H1 (cell line): ENCODE results near the gene RBM20. TPM values are rescaled to one million over a fixed set of nuclear protein-coding genes. Genes with fewer than 3 reads are reported as not detected.

Experiments used
- CTCF ChIA-PET: fragments of 300-600 bp; sonication (Branson Sonifier 250); formaldehyde crosslinking; loops from one replicate; lab custom pipeline; 2021; ENCODE audit not compliant: partially characterized antibody; lab: Charles Lee
- POLR2A ChIA-PET: fragments of 300-600 bp; sonication (Branson Sonifier 250); formaldehyde crosslinking; loops from one replicate; lab custom pipeline; 2021; ENCODE audit warnings: inconsistent platforms; ENCODE audit not compliant: partially characterized antibody; lab: Charles Lee
- DNase-seq, 2 experiments: peaks; one replicate each; pipeline versions ENCODE4 v3.0.0 to v3.0.0-alpha.2; 2010 to 2022; ENCODE audit warnings: low spot score in 2 of 2, low read depth in 1 of 2, mixed read lengths in 1 of 2
- FAIRE-seq: peaks from 2 replicates; lab custom pipeline; 2011; peaks lifted over from hg19 to GRCh38; lab: Jason Lieb, UNC
- H2AFZ ChIP-seq: 2 replicates; pipeline ENCODE4 v1.8.1; 2012; ENCODE audit warnings: low read length, inconsistent platforms
- H2AK5ac ChIP-seq: 2 replicates; pipeline ENCODE4 v1.6.1; 2013; ENCODE audit warnings: low read depth, low read length
- H2BK120ac ChIP-seq: replicated peaks from 2 replicates; pipeline ENCODE3; 2013; ENCODE audit warnings: low read depth, low read length, inconsistent platforms
- H2BK12ac ChIP-seq: 2 replicates; pipeline ENCODE4 v1.6.1; 2013; ENCODE audit warnings: low read depth, low read length
- H2BK15ac ChIP-seq: 2 replicates; pipeline ENCODE4 v1.6.1; 2013; ENCODE audit warnings: low read length
- H2BK20ac ChIP-seq: 2 replicates; pipeline ENCODE4 v1.6.1; 2013; ENCODE audit warnings: low read length
- H2BK5ac ChIP-seq: 2 replicates; pipeline ENCODE4 v1.6.1; 2013; ENCODE audit warnings: low read depth, low read length
- H3K14ac ChIP-seq: 2 replicates; pipeline ENCODE4 v1.6.1; 2013; ENCODE audit warnings: inconsistent platforms; ENCODE audit not compliant: insufficient read length
- H3K18ac ChIP-seq: 2 replicates; pipeline ENCODE4 v1.6.1; 2013; ENCODE audit warnings: low read length; ENCODE audit errors: extremely low read depth
- H3K23ac ChIP-seq: 2 replicates; pipeline ENCODE4 v1.6.1; 2013; ENCODE audit warnings: inconsistent platforms; ENCODE audit not compliant: insufficient read length
- H3K23me2 ChIP-seq: 2 replicates; pipeline ENCODE4 v1.6.1; 2013; ENCODE audit warnings: low read depth, low read length
- H3K27ac ChIP-seq: 2 replicates; pipeline ENCODE4 v1.6.1; 2011; ENCODE audit warnings: low read depth, low read length, inconsistent platforms
- H3K27me3 ChIP-seq, 4 experiments: replicated peaks in 1 of 4; 1 replicate in 1 of 4; 2 replicates in 3 of 4; pipeline versions ENCODE4 v1.6.1 to v1.8.1; 2011 to 2013; ENCODE audit warnings: low read length in 3 of 4, mild to moderate bottlenecking in 3 of 4, inconsistent platforms in 2 of 4, mixed read lengths in 2 of 4, moderate library complexity in 1 of 4; ENCODE audit not compliant: control insufficient read depth in 3 of 4, insufficient read depth in 3 of 4; ENCODE audit errors: extremely low read depth in 1 of 4
- H3K36me3 ChIP-seq, 4 experiments: 2 replicates each; pipeline versions ENCODE4 v1.6.1 to v1.8.1; 2011 to 2013; ENCODE audit warnings: mild to moderate bottlenecking in 4 of 4, low read length in 3 of 4, moderate library complexity in 2 of 4, control low read depth in 1 of 4, inconsistent platforms in 1 of 4; ENCODE audit not compliant: insufficient read depth in 4 of 4, control insufficient read depth in 2 of 4
- H3K4ac ChIP-seq: replicated peaks from 2 replicates; pipeline ENCODE3; 2013; ENCODE audit warnings: low read length, low read depth, mixed read lengths, inconsistent platforms; ENCODE audit not compliant: insufficient read length
- H3K4me1 ChIP-seq, 4 experiments: replicated peaks in 1 of 4; 1 replicate in 1 of 4; 2 replicates in 3 of 4; pipeline versions ENCODE4 v1.6.1 to v1.8.1; 2011 to 2013; ENCODE audit warnings: low read length in 3 of 4, inconsistent platforms in 2 of 4, mixed read lengths in 1 of 4; ENCODE audit not compliant: insufficient read depth in 4 of 4, control insufficient read depth in 3 of 4
- H3K4me2 ChIP-seq, 2 experiments: 2 replicates each; pipeline versions ENCODE4 v1.6.1 to v1.8.1; 2011 to 2013; ENCODE audit warnings: low read depth in 2 of 2, low read length in 2 of 2, control low read depth in 1 of 2, inconsistent platforms in 1 of 2, mild to moderate bottlenecking in 1 of 2; ENCODE audit not compliant: insufficient read depth in 1 of 2
- H3K4me3 ChIP-seq, 4 experiments: fragments of 200-600, 300-600 bp in 1 of 4; sonication (generic), shearing (Covaris generic), sonication (Bioruptor Twin) in 1 of 4; 2 replicates each; pipeline versions ENCODE4 v1.5.1 to v1.8.1; 2011 to 2016; ENCODE audit warnings: low read length in 4 of 4, low read depth in 3 of 4, control low read depth in 2 of 4, inconsistent platforms in 2 of 4, mild to moderate bottlenecking in 2 of 4, mixed read lengths in 1 of 4, moderate library complexity in 1 of 4; ENCODE audit not compliant: insufficient read depth in 2 of 4; ENCODE audit errors: extremely low read depth in 1 of 4
- H3K56ac ChIP-seq: replicated peaks from 2 replicates; pipeline ENCODE3; 2013; ENCODE audit warnings: low read depth, mild to moderate bottlenecking, mixed read lengths, low read length, inconsistent platforms; ENCODE audit not compliant: insufficient read length
- H3K79me1 ChIP-seq: 2 replicates; pipeline ENCODE4 v1.6.1; 2013; ENCODE audit warnings: low read depth, low read length, control low read depth
- H3K79me2 ChIP-seq, 2 experiments: 2 replicates each; pipeline versions ENCODE4 v1.6.1 to v1.8.1; 2012 to 2013; ENCODE audit warnings: low read length in 2 of 2, mild to moderate bottlenecking in 2 of 2, inconsistent platforms in 1 of 2; ENCODE audit not compliant: insufficient read depth in 2 of 2, control insufficient read depth in 1 of 2
- H3K9ac ChIP-seq, 4 experiments: replicated peaks in 1 of 4; 1 replicate in 1 of 4; 2 replicates in 3 of 4; pipeline versions ENCODE4 v1.6.1 to v1.8.1; 2011 to 2013; ENCODE audit warnings: low read depth in 3 of 4, low read length in 3 of 4, control low read depth in 2 of 4, mild to moderate bottlenecking in 2 of 4, moderate library complexity in 2 of 4, inconsistent platforms in 1 of 4; ENCODE audit errors: extremely low read depth in 1 of 4
- H3K9me3 ChIP-seq, 2 experiments: 2 replicates each; pipeline versions ENCODE4 v1.6.1 to v1.8.1; 2012 to 2013; ENCODE audit warnings: mild to moderate bottlenecking in 2 of 2, moderate library complexity in 2 of 2, control low read depth in 1 of 2, inconsistent platforms in 1 of 2, low read depth in 1 of 2, low read length in 1 of 2, mixed read lengths in 1 of 2; ENCODE audit not compliant: insufficient read depth in 2 of 2
- H4K20me1 ChIP-seq, 2 experiments: replicated peaks in 1 of 2; 2 replicates each; pipeline versions ENCODE3 to v1.8.1; 2011 to 2013; ENCODE audit warnings: inconsistent platforms in 2 of 2, low read length in 2 of 2, mild to moderate bottlenecking in 1 of 2; ENCODE audit not compliant: insufficient read depth in 2 of 2, control insufficient read depth in 1 of 2
- H4K5ac ChIP-seq: 2 replicates; pipeline ENCODE4 v1.6.1; 2013; ENCODE audit warnings: low read length, low read depth, mixed read lengths, inconsistent platforms; ENCODE audit not compliant: insufficient read length
- H4K8ac ChIP-seq: 2 replicates; pipeline ENCODE4 v1.8.0; 2013; ENCODE audit warnings: mild to moderate bottlenecking, moderate library complexity, low read length, inconsistent platforms; ENCODE audit not compliant: insufficient read depth; ENCODE audit errors: extremely low read depth
- H4K91ac ChIP-seq: replicated peaks from 2 replicates; pipeline ENCODE3; 2013; ENCODE audit warnings: low read length, mixed read lengths, inconsistent platforms; ENCODE audit not compliant: insufficient read length
- BACH1 ChIP-seq: IDR thresholded peaks from 2 replicates; pipeline ENCODE4 v1.6.1; 2012; ENCODE audit warnings: low read length, improper control_type of control experiment
- CBX8 ChIP-seq: fragments of 300-800, 300-1000 bp; sonication (generic); IDR thresholded peaks from 2 replicates; pipeline ENCODE4 v1.7.1; 2016; ENCODE audit warnings: low read depth, low read length, borderline replicate concordance
- CHD1 ChIP-seq: IDR thresholded peaks from 2 replicates; pipeline ENCODE4 v1.6.1; 2012; ENCODE audit warnings: low read depth, low read length, improper control_type of control experiment
- CREB1 ChIP-seq: IDR thresholded peaks from 2 replicates; pipeline ENCODE4 v1.6.1; 2012; ENCODE audit warnings: inconsistent platforms
- EZH2 ChIP-seq: fragments of 200-600 bp; sonication (generic); IDR thresholded peaks from 2 replicates; pipeline ENCODE4 v1.7.1; 2012; ENCODE audit warnings: low read depth, mild to moderate bottlenecking, moderate library complexity, low read length, inconsistent platforms; ENCODE audit not compliant: severe bottlenecking
- GTF2F1 ChIP-seq: IDR thresholded peaks from 2 replicates; pipeline ENCODE4 v1.6.1; 2012; ENCODE audit warnings: low read depth, low read length, improper control_type of control experiment, borderline replicate concordance
- HDAC6 ChIP-seq: IDR thresholded peaks from one replicate; pipeline ENCODE4 v1.7.1; 2012; ENCODE audit warnings: low read depth, mild to moderate bottlenecking, inconsistent platforms, low read length, moderate library complexity
- JUN ChIP-seq: IDR thresholded peaks from 2 replicates; pipeline ENCODE4 v1.6.1; 2011; ENCODE audit warnings: low read depth, mild to moderate bottlenecking, improper control_type of control experiment, low read length
- RNF2 ChIP-seq: fragments of 200-900, 300-1000 bp; sonication (generic); IDR thresholded peaks from 2 replicates; pipeline ENCODE4 v1.7.1; 2016; ENCODE audit warnings: borderline replicate concordance, low read depth, mild to moderate bottlenecking, antibody characterized with exemption, low read length; ENCODE audit not compliant: poor library complexity, severe bottlenecking; ENCODE audit errors: missing control alignments
- SP2 ChIP-seq: IDR thresholded peaks from 2 replicates; pipeline ENCODE4 v1.6.1; 2012; ENCODE audit warnings: mild to moderate bottlenecking, low read length, inconsistent platforms
- ZNF274 ChIP-seq: IDR thresholded peaks from 2 replicates; pipeline ENCODE4 v1.7.0; 2012; ENCODE audit warnings: low read length, borderline replicate concordance; ENCODE audit errors: extremely low read depth
- WGBS, 2 experiments: shearing (Covaris generic) in 1 of 2; methylation state at CpG; one replicate each; pipeline versions ENCODE4 v1.1.6 to v1.1.7; 2013 to 2015; ENCODE audit warnings: low lambda C conversion rate in 2 of 2, mixed read lengths in 2 of 2, inconsistent platforms in 1 of 2, low coverage in 1 of 2, missing lambda C conversion rate in 1 of 2; ENCODE audit not compliant: insufficient replicate concordance in 2 of 2, insufficient coverage in 1 of 2, insufficient read length in 1 of 2; ENCODE audit errors: extremely low coverage in 1 of 2, missing lambda C conversion rate in 1 of 2; 5-methylcytosine and 5-hydroxymethylcytosine counted together
- polyA plus RNA-seq, 7 experiments: library from polyadenylated mRNA; depleted of rRNA in 3 of 7; stranded (reverse) in 5 of 7; unstranded in 2 of 7; fragments of >200 nt in 5 of 7; fragments of 200-250 nt in 2 of 7; gene quantifications; 1 replicate in 5 of 7; 2 replicates in 1 of 7; 4 replicates in 1 of 7; pipeline versions ENCODE4 v1.2.1 to v1.2.3, GENCODE V29; 2011 to 2013; ENCODE audit warnings: missing spikeins in 2 of 7, mixed read lengths in 2 of 7
- total RNA-seq: library from RNA; stranded (reverse); fragmentation: NEBNext Ultra II Directional; extraction: Animal tissue kit (Norgen Biotek cat#: 25700); gene quantifications from 2 replicates; pipeline ENCODE4 v1.2.1, GENCODE V29; 2021
- TF ChIP-seq, protein P1 (sequence below): IDR thresholded peaks from 2 replicates; pipeline ENCODE4 v1.6.1; 2011; ENCODE audit warnings: low read length, improper control_type of control experiment

RBM20 gene
- total and polyA plus RNA-seq, 2 of the 8 experiments (the other 6 are each of a cell fraction or from before 2014, with no cell fraction given) = 0.05 to 0.63 TPM

DNA sequence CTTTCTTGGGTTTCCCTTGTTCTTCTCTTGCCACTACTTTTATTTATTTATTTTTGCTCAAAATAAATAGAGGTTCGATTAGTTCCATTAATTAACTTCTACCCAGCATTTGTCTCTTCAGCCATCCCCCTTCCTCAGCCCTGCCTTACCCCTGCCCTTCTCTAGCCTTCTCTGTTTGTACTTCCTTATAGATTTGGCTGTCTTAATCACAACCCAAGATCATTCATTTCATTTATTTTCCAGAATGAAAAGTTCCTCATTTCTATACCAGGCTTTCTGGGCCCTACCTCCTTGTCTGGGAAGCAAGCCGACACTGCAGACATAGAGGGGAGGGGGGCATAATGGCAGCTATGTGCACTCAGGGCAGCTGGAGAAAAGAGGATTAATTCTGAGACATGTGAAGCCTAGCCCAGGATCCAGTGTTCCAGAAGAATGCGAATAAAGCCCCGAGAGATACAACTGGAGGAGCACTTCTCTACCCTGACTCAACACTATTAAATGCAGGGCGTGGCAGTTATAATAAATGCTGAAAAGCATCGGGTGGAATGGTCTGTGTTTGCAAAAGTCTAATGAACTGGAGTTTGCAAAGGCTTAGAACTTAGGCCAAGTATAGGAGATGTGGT lies 221.2 kb downstream of the RBM20 start:
- Histone ChIP-seq H3K27me3 (no peaks in the 10 kb centered on the region), H3K36me3 (no peaks in the 10 kb centered on the region; a peak in 1 of 8 replicates), H3K9me3 (no peaks in the 10 kb centered on the region), H3K23me2 (no peaks in the 10 kb centered on the region), H3K23ac (no peak overlapping the region), H4K20me1 (no peaks in the 10 kb centered on the region), H3K14ac (no peak overlapping the region), H3K56ac (no peak overlapping the region), H4K8ac (no peak overlapping the region), H2BK12ac (no peak overlapping the region), H2AK5ac (no peak overlapping the region), H2AFZ (no peak overlapping the region), H2BK15ac (no peak overlapping the region), H2BK20ac (no peak overlapping the region), H3K27ac (no peak overlapping the region), H3K4me1 (peaks cover 0 to 4% (median 0%) of the 10 kb centered on the region in 4 experiments; a peak in 2 of 7 replicates), H4K91ac (no peak overlapping the region), H3K79me1 (no peaks in the 10 kb centered on the region), H4K5ac (no peak overlapping the region), H2BK5ac (no peak overlapping the region), H3K18ac (no peak overlapping the region), H3K4ac (no peak overlapping the region), H2BK120ac (no peak overlapping the region), H3K4me2 (no peak overlapping the region), H3K9ac (no peak overlapping the region), H3K79me2 (no peaks in the 10 kb centered on the region), H3K4me3 (no peak overlapping the region)
- POLR2A ChIA-PET = no interaction called here
- DNase-seq (no peak), FAIRE-seq (no peak)
- CTCF ChIA-PET = interaction anchor here (0.9 to 2.7 kb wide), 3 partner anchors 15 to 119 kb away, joined by 3 to 10 read pairs (median 5); no protein-coding TSS in a partner anchor
- 85% methylated on average over 6 of the region's 6 CpGs; no CpG with 5 or more reads in 1 of the 2 experiments for WGBS, 2 experiments
- TF ChIP-seq GTF2F1 = no peak
- no peak for TF ChIP-seq JUN
- no peak for TF ChIP-seq CHD1
- no peak for TF ChIP-seq CBX8
- no peak for TF ChIP-seq ZNF274
- TF ChIP-seq CREB1 = no peak
- TF ChIP-seq, protein P1, sequence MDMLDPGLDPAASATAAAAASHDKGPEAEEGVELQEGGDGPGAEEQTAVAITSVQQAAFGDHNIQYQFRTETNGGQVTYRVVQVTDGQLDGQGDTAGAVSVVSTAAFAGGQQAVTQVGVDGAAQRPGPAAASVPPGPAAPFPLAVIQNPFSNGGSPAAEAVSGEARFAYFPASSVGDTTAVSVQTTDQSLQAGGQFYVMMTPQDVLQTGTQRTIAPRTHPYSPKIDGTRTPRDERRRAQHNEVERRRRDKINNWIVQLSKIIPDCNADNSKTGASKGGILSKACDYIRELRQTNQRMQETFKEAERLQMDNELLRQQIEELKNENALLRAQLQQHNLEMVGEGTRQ = no peak
- TF ChIP-seq EZH2 = no peak
- TF ChIP-seq SP2 = no peak
- no peak for TF ChIP-seq HDAC6
- no peak for TF ChIP-seq RNF2
- no peak for TF ChIP-seq BACH1
